ENCODE data around the gene TFE3.
"Not testable (repeated sequence)": the region's sequence is repeated elsewhere in the genome, so short reads cannot be mapped to it uniquely, and the experiment has no call there.

TFE3 gene

GRCh38 chrX:49002091-49002935, 40.8 kb downstream of the TFE3 start, which contains the start of gene GRIPAP1:
Gene GRIPAP1 (minus strand): TSS chrX:49002264. CDS start chrX:49002229, 35 bp downstream.
- in situ Hi-C loops (cut with MboI; ENCODE audit: low sequenced_read_pairs) = no loop called here

GRCh38 chrX:49001521-49002090, 41.6 kb downstream of the TFE3 start:
- in situ Hi-C loops (cut with MboI; ENCODE audit: low sequenced_read_pairs) = no loop called here

- in situ Hi-C loops (cut with MboI; ENCODE audit: low sequenced_read_pairs) = no loop called here
Observed at GRCh38 chrX:49000636-49001035, 42.5 kb downstream of the TFE3 start.

- in situ Hi-C loops (cut with MboI; ENCODE audit: low sequenced_read_pairs) = no loop called here
Observed at GRCh38 chrX:48999030-48999429, 44.1 kb downstream of the TFE3 start.

- in situ Hi-C loops (cut with MboI; ENCODE audit: low sequenced_read_pairs) = no loop called here
Observed at GRCh38 chrX:48998391-48998790, 44.8 kb downstream of the TFE3 start.

GRCh38 chrX:48997865-48998264, 45.3 kb downstream of the TFE3 start:
- in situ Hi-C loops (cut with MboI; ENCODE audit: low sequenced_read_pairs) = no loop called here

- in situ Hi-C loops (cut with MboI; ENCODE audit: low sequenced_read_pairs) = no loop called here
Observed at GRCh38 chrX:48997455-48997854, 45.7 kb downstream of the TFE3 start.

GRCh38 chrX:48996969-48997368, 46.2 kb downstream of the TFE3 start:
- in situ Hi-C loops (cut with MboI; ENCODE audit: low sequenced_read_pairs) = no loop called here

- in situ Hi-C loops (cut with MboI; ENCODE audit: low sequenced_read_pairs) = no loop called here
Observed at GRCh38 chrX:48992341-48992740, 50.8 kb downstream of the TFE3 start.

- in situ Hi-C loops (cut with MboI; ENCODE audit: low sequenced_read_pairs) = no loop called here
Observed at GRCh38 chrX:48989483-48989882, 53.7 kb downstream of the TFE3 start.

GRCh38 chrX:48983896-48984295, 59.3 kb downstream of the TFE3 start:
- in situ Hi-C loops (cut with MboI; ENCODE audit: low sequenced_read_pairs) = no loop called here

GRCh38 chrX:48983081-48983480, 60.1 kb downstream of the TFE3 start:
- in situ Hi-C loops (cut with MboI; ENCODE audit: low sequenced_read_pairs) = no loop called here

GRCh38 chrX:48981178-48981577, 62.0 kb downstream of the TFE3 start:
- in situ Hi-C loops (cut with MboI; ENCODE audit: low sequenced_read_pairs) = no loop called here

- in situ Hi-C loops (cut with MboI; ENCODE audit: low sequenced_read_pairs) = not testable (repeated sequence)
Observed at GRCh38 chrX:48980341-48980740, 62.8 kb downstream of the TFE3 start.
